COLO668 (cell line): ENCODE data around the gene PIK3C2G.

Experiments used
- DNase-seq: peaks from one replicate; lab custom pipeline; 2025; ENCODE audit not compliant: unreplicated experiment; lab: John Stamatoyannopoulos, UW

The PIK3C2G gene

DNA sequence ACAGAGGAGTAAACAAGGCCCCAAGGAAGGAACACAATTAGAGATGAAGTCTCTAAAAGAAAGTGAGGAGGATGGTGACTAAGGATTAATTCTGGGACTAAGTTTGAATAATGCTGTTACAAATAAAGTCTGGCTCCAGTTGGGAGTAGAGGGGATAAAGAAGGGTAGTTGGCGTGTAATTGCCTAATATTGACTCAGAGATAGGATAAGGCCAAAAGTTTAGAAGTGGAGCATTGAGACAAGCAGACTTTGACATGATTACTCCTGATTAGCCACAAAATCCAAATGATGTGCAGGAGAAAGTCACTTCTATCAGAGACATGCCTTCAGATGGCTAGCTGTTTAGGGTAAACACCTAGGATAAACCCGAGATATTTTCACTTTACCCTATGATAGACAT is 368.1 kb downstream of the PIK3C2G start:
- no peak for DNase-seq

DNA sequence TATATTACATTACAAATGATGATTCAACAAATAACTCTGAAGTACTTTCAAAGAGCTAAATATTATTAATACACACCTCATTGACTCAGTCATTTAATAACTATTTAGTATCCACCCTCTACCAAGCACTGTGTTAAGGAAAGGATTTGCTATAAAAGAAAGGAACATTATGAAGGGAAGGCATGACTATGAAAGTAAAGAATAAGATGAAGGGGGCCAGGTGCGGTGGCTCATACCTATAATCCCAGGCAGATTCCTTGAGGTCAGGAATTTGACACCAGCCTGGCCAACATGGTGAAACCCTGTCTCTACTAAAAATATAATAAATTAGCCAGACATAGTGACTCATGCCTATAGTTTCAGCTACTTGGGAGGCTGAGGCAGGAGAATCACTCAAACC is 368.6 kb downstream of the PIK3C2G start:
- DNase-seq: no peak

DNA sequence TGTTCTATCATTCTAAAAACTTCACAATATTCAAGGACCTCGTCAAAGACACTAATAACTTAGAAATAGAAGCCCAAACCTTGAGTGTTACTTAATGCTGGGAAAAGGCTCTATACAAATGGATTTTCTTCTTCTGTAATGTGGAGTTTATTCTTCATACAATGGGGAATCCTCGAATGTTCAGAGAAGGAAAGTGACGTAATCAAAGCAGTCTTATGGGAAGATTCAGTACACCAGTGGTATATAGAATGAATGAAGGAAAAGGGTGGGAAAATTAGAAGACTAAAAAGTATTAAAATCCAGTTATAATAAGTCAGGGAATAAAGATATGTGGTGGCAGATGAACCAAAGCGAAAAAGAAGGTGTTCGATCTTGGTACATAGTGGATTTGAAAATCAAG is 370.0 kb downstream of the PIK3C2G start:
- DNase-seq: no peak

DNA sequence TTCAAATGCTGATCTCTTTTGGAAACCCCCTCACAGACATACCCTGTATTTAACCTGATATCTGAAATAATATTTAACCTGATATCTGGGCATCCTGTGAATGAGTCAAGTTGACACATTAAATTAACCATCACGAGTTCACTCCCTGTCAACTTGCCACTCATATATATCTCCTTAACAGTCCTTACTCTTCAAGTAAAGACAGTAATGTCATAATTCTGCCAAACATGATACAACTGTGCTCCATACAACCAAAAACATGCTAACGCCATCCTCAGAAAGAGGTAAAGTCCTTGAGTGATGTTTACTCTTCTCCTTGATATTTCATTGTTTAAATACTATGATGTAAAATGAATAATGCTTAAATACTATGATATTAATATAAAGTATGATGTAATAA is 371.5 kb downstream of the PIK3C2G start:
- DNase-seq: no peak

DNA sequence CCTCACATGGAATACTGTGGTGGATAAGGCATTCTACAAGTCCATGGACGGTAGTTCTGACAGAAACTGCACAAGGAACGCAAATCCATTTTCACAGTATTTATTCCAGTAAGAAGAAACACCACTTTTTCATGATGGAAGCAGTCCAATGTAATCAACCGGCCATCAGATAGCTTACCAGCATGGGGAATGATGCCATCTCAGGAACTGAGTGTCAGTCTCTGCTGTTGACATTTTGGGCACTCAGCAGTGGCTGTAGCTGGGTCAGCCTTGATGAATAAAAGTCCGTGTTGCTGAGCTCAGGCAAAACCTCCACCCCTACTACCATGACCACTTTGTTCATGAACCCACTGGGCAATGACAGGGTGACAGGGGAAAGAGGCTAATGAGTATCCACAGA is 373.1 kb downstream of the PIK3C2G start:
- no peak for DNase-seq

DNA sequence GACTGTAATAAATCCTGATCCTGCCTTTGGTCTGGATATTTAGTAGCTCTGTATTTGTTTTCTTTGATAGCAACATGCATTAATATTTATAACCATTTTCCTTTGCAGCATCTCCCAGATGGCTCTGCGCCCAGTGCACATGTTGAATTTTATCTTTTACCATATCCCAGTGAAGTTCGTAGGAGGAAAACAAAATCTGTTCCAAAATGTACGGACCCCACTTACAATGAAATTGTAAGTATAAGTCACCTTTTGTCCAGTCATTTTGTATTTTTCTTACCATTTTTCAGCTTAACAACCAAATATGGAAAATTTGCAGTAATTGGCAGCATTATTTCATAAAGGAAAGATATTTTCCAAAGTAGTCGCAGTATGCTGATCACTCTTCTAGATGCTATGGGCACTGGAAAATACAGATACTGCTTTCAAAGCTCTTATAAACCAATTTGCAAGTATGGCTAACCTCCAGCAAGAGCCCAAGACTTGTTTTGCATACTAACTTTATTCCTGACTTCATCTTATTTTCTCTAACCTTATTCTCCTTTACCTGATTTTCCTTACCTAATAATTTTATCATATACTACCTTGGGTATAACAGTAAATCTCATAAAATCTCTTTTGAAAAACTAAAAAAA is 379.1 kb downstream of the PIK3C2G start:
- no peak for DNase-seq

DNA sequence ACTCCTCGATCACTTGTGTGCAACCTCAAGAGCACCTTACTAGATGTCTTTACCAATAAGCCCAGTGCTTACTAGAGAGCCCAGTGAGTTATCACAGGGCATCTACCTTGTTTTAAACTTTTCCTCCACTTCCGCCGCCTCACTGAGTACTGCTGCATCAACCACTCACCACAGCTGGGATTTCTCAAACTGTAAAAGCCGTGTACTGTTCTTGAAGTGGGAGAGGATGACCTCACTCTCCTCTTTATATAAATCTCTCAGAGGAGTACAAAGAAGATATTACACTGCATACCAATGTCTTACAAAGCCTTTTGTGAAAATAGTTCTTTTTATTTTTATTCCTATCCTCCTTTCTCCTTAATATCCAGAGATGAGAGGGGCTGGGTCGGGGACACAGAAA is 382.4 kb downstream of the PIK3C2G start:
- DNase-seq: no peak

DNA sequence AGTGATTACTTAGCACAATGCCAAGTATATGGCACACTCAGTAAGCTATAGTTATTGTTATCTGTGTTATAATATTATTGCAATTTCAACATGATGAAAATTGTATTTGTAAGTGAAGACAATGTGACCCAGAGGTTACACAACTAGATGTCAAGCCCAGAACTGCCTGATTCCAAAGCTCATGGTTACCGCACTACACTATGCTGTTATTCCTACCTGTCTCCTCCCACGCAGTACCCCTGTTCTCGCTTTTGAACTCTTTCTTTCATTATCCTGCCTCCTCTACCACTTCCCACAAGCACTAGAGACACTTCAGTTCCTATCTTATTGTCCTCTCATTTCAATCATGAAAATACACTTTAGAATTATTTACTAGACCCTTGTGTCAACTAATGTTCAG is 383.2 kb downstream of the PIK3C2G start:
- no peak for DNase-seq

DNA sequence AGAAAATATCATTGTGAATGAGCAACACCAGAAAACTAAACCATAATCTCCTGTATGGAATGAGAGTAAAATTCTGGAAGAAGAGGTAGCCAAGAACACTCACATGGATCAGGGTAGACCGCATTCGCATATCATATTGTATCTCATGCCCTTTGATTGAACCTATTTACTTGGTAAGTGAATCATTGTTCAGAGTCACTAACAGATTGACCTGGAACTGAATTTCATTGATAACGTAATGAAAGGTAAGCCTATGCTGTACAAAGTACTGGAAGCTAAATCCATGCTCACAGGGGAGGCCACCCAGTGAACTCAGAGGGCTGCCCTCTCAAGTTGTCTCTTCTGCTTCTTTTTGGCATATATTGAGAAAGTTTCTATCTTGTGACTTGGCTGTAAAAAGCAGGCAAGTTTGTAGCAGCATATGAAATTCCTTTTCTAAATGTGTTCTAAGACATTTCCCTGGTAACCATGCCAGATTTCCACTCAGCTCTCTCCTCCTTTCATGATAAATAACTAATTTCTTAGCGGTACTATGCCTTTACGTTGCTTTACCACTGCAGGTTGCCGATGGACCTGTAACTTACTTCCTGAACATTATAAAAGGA is 385.1 kb downstream of the PIK3C2G start:
- no peak for DNase-seq

DNA sequence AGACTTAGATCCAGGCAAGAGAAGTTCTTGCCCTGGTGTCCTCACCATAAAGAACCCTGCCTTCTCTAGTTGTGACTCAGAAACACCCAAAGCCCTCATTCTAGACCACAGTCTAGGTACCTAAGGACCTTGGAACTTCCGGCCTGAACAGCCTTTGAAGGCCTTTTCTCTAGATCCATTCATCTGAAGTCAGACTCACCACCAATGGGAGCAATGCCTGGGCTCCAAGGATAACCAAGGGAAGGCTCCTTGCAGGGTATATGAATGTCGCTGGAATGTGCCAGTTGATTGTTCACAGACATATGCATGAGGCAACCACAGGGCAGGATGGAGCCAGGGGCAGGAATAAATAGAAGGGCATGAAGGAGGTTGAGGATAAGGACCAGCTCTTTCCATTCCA is 390.2 kb downstream of the PIK3C2G start:
- DNase-seq: no peak

DNA sequence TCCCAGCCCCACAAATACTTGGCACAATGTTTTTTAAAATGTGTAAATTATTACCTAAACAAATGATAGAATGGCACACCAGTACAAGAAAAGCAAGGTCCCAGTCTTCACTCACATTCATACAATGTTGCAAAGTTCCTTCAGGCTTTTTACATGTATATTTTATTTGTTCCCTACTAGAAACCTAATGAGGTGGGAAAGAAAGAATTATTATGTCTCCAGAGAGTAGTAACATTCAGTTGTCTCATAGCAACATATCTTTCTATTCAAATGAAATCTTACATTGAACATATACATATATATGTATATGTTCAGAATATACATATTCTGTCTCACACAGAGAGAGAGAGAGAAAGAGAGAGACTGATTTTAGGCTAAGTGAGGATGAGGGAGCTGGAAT is 391.3 kb downstream of the PIK3C2G start:
- DNase-seq: no peak

DNA sequence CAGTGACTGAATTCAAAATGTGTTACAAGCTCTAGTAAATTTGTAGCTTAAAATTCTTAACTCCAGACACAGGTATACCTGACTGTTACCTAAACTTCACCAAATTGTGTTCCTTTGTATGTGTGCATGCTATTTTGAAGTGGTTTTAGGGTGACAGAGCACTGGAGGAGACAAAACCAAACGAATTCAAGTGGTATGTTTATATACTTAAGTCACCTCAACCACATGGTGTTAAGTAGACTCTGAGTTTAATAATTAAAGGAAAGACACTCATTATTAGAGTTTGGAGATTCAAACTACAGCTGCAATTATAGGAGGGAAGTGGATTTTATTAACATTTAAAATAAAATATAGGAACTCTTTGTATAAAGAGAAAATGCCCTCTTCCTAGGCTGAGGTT is 392.1 kb downstream of the PIK3C2G start:
- DNase-seq: no peak

DNA sequence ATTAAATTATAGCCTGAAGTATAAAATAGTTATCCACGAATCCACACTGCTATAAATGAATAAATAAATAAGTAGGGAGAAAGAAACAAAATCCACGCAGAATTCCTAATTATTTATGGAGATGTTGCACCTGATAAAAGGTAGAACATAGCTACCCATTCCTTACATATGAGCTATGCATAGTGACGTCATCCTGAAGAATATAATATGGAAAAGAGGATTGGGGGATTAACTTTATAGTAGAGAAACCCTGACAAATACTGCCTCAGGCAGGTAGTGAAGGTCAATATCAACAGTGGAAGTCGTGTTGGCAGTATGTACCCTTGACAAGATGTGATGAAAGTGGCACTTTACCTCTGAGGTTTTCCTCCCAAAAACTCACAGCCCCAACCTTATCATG is 394.0 kb downstream of the PIK3C2G start:
- DNase-seq: no peak

DNA sequence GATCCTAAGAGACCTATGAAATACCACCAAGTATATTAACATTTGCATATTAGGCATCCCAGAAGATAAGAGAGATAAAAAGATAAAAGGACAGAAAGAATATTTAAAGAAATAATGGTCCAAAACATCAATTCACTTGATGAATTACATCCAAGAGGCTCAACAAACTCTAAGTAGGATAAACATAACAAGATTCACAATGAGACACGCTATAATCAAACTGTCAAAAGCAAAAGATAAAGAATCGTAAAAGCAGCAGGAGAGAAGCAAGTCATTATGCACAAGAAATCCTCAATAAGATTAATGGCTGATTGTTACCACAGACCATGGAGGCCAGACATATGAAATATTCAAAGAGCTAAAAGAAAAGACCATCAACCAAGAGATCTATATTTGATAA is 396.9 kb downstream of the PIK3C2G start:
- DNase-seq: no peak

DNA sequence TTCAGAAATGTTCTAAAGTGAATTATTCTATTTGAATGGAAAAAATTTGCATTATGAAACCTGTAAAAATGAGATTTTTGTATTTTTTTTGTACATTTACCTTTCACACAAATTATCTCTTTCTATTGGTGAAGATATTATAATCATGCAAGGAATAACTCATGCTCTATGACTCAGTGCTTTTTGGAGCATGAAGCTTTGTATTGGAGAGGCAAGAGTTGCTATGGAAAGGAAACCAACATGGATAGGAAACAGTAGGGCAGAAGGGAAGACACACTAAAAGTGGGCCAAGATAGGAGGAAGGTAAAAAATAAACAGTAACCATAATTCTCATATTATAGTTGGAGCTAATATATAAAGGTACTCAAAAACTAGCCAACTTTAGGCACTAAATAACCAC is 397.5 kb downstream of the PIK3C2G start:
- no peak for DNase-seq

DNA sequence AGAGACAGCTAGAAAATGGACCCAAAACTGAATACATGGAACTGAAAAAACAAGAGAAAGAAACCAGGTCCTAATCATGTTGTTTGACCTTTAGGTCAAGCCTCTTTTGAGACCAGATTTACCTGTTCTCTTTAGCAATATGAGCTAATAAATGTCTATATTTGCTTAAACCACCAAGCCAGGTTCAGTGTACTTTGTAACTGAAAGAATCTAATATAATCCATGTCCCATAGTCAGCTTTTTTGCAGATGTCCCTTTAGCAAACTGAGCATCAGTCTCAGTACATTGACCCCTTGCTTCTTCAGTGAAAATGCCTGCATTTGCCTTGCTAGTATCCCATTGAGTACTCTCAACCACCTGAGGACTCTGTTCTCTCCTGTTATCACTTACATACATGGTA is 414.8 kb downstream of the PIK3C2G start:
- DNase-seq: no peak

DNA sequence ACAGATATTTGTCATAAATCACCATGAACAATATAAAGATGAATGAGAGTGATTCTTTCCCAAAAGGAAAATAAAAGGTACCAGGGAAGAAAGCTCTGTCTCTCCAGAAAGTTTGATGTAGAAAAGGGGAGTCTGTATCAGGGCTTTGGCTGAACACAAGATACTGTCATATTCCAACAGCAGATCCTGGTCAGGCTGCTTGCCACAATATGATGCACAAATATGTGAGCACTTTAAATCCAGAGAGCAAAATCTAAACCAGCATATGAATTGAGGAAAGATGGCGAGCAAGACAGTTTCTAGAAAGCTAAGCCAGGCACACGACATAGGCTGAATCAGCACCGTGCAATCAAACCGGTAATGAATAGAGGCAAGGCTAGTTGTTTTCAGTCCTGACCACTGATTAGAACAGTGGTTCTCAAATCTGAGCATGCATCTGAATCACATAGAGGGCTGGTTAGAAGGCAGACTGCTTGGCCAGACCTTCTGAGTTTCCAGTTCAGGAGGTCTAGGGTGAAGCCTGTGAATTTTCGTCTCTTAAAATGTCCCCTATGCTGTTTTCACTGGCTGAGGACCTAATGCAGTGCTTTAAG is 415.8 kb downstream of the PIK3C2G start:
- no peak for DNase-seq

DNA sequence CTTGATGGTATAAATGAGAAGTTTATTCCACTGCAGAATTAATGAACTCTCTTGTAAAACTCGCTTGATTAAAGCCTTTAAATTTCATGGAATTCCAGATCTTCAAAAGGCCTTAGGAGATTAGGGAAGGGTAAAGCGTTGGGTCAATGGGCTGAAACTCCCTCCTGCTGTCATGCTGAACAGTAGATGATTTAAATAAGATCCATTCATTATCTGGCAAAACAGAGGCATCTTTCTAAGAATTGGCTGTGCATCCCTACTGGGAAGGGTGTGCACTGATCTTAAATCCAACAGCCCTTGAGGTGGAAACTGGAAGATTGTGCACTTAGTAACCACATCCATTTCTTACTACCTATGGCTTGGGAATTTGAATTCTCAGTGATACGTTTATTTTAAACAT is 420.5 kb downstream of the PIK3C2G start:
- no peak for DNase-seq

DNA sequence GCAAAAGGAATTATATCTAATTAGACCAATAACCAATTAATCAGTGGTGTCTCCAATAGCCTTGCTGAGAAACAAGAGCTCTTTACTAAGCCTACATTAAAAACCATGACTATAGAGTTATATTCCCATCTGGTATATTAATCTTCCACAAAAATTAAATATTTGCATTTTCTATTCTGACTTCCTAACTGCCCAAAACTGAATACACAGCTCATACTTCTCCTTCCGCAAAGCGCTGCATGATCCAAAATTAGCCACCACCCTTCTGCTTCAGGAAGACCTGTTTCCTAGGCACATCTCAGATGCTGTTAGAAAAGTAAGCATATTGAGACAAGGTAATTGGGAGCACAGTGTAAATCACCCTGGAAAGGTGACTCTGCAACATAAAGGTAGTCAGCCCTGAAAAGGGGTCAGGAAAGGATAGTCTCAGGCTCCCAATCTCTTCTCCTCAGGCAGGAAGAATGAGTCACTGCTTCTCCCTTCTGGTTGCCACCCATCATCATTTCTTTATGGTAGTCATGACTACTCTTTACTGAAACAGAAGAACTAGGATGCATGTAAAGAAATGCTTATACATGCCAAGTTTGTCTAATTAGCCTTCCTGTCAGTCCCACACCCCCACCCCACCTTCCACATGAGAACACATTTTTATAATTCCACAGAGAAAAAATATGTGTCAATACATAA is 422.2 kb downstream of the PIK3C2G start:
- no peak for DNase-seq

DNA sequence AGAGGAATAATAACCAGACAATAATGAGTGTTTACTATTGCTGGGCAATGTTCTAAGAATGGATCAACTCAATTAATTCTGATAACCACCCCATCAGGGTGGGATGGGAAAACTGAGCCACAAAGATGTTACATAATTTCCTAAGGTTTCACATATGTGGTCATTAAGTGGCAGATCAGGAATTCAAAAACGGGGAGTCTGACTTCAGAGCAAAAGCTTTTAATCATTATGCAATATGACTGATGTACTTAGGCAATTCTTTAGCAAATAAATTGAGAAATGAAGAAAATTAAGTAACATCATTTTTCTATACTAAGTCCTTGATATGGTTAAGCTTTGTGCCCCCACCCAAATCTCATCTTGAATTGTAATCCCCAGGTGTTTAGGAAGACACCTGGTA is 423.1 kb downstream of the PIK3C2G start:
- DNase-seq: no peak

DNA sequence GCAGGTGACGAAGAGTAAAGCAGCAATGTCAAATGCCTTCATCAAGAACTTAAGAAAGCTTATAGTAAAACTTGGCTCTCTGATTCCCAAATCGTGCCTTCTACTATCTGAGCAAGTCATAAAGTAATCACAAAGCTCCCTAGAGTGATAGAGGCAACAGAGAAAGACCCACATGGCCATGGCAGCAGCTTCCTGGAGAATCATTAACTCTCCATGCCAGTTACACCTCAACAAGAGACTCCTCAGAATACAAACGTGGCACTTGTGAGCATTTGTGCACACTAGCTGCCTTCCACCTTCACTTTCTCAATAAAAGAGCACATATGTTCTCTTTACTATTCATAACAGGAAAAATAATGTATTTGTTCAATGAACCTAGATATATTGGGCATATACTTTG is 428.5 kb downstream of the PIK3C2G start:
- no peak for DNase-seq

DNA sequence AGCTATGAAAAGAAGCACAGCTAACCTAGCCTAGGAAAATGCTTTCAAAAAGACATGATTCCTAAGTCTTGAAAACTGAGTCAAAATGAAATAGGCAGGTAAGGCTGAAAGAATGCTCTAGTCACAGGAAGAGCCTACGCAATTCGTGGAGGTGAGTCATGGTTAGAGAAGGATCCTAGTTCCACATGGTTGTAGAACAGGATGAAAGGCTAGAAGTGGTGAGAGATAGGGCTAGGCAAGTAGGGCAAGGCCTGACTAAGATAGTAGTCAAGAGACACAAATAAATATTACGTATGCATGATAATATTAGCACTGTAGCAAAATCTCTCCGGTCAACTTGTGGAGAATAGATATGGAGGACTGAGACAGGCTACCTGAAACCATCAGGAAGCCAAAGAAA is 429.3 kb downstream of the PIK3C2G start:
- no peak for DNase-seq
